Measurements from ENCODE around the gene DYNLT4.
A peak's percentile ranks its signal among the peaks of the same experiment; 100 is the strongest.

Gene DYNLT4

GRCh38 chr1:44785029-44785380 is 22.1 kb downstream of the DYNLT4 start:
- Histone ChIP-seq H3K36me3 (peaks cover 2% of the 10 kb centered on the region; the same call in 1 of the 2 replicates), H3K27me3 (no peaks in the 10 kb centered on the region), H3K9me3 (no peaks in the 10 kb centered on the region), H3K4me1 (no peaks in the 10 kb centered on the region), H3K4me3 (ENCODE audit: low read depth, low read length) (no peak overlapping the region)
- no peak for DNase-seq
- TF ChIP-seq CTCF (IDR thresholded peaks at IDR 0.05; ENCODE audit: low read depth, low read length), result no peak

- Histone ChIP-seq H3K36me3 (peaks cover 8% of the 10 kb centered on the region), H3K9me3 (no peaks in the 10 kb centered on the region), H3K4me3 (ENCODE audit: low read depth, low read length) (peak overlapping the region; percentile 33), H3K4me1 (no peaks in the 10 kb centered on the region), H3K27me3 (no peaks in the 10 kb centered on the region)
- DNase-seq, result peak; percentile 25
- TF ChIP-seq CTCF (IDR thresholded peaks at IDR 0.05; ENCODE audit: low read depth, low read length), result no peak
Measured at GRCh38 chr1:44784094-44785028, 22.8 kb downstream of the DYNLT4 start.

GRCh38 chr1:44783697-44784093 is 23.5 kb downstream of the DYNLT4 start:
- H3K9me3 ChIP-seq, result no peaks in the 10 kb centered on the region
- H3K4me1 ChIP-seq, result no peaks in the 10 kb centered on the region
- H3K36me3 ChIP-seq, result peaks cover 15% of the 10 kb centered on the region
- no peak for TF ChIP-seq CTCF (IDR thresholded peaks at IDR 0.05; ENCODE audit: low read depth, low read length)
- no peaks in the 10 kb centered on the region for H3K27me3 ChIP-seq
- H3K4me3 ChIP-seq (ENCODE audit: low read depth, low read length), result peak overlapping the region; percentile 33
- DNase-seq, result no peak

- Histone ChIP-seq H3K4me3 (ENCODE audit: low read depth, low read length) (no peak overlapping the region), H3K27me3 (no peaks in the 10 kb centered on the region), H3K36me3 (peaks cover 45% of the 10 kb centered on the region), H3K9me3 (no peaks in the 10 kb centered on the region), H3K4me1 (no peaks in the 10 kb centered on the region)
- TF ChIP-seq CTCF (IDR thresholded peaks at IDR 0.05; ENCODE audit: low read depth, low read length), result no peak
- no peak for DNase-seq
Measured at GRCh38 chr1:44780583-44781121, 26.5 kb downstream of the DYNLT4 start.

GRCh38 chr1:44778705-44779576 is 28.2 kb downstream of the DYNLT4 start:
- Histone ChIP-seq H3K4me3 (ENCODE audit: low read depth, low read length) (no peak overlapping the region), H3K9me3 (no peaks in the 10 kb centered on the region), H3K4me1 (no peaks in the 10 kb centered on the region), H3K27me3 (no peaks in the 10 kb centered on the region), H3K36me3 (peaks cover 46% of the 10 kb centered on the region)
- TF ChIP-seq CTCF (IDR thresholded peaks at IDR 0.05; ENCODE audit: low read depth, low read length), result no peak
- no peak for DNase-seq

Measured in BE2C (cell line).